ENCODE measurements around the gene CYP2B6. TPM values are rescaled to one million over a fixed set of nuclear protein-coding genes. Genes with fewer than 3 reads are reported as not detected.
"Not testable (repeated sequence)": the region's sequence is repeated elsewhere in the genome, so short reads cannot be mapped to it uniquely, and the experiment has no call there.

Gene CYP2B6
- polyA plus RNA-seq, 3 donors = not detected

GRCh38 chr19:40968065-40968464, 23.0 kb upstream of the CYP2B6 start:
- H4K20me1 ChIP-seq (ENCODE audit: insufficient read depth, low read length); DNase-seq; H3K27me3 ChIP-seq (ENCODE audit: control insufficient read depth in 2 of 2, insufficient read depth in 2 of 2, low read length in 2 of 2); intact Hi-C loops (cut with micrococcal nuclease); H3K4me3 ChIP-seq (replicated peaks in 1 of 3; ENCODE audit: low read depth in 2 of 3, low read length in 3 of 3); H3K4me1 Mint-ChIP-seq; H3K4me1 ChIP-seq (ENCODE audit: control insufficient read depth in 1 of 2, insufficient read depth in 2 of 2, low read length in 2 of 2); H3K79me2 ChIP-seq (ENCODE audit: insufficient read depth, low read length); H3K9ac ChIP-seq (ENCODE audit: insufficient read depth, low read length, poor library complexity, severe bottlenecking); H3K27me3 Mint-ChIP-seq (ENCODE audit: low read depth in 3 of 3); H3K9me3 ChIP-seq (replicated peaks in 1 of 2; ENCODE audit: control insufficient read depth in 1 of 2, insufficient read depth in 1 of 2, low read length in 2 of 2); H2AFZ ChIP-seq (ENCODE audit: insufficient read depth, low read depth, low read length, poor library complexity, severe bottlenecking); H3K4me3 Mint-ChIP-seq; H3K36me3 Mint-ChIP-seq; H3K27ac Mint-ChIP-seq; H3K36me3 ChIP-seq (replicated peaks in 1 of 2; ENCODE audit: control insufficient read depth in 1 of 2, insufficient read depth in 2 of 2, low read length in 2 of 2); H3K4me2 ChIP-seq (replicated peaks; ENCODE audit: extremely low read depth, low read length, poor library complexity, severe bottlenecking); H3K27ac ChIP-seq (ENCODE audit: low read depth in 1 of 2, low read length in 2 of 2): not testable (repeated sequence)
- no CpG with 5 or more reads among the region's 3 CpGs for WGBS (ENCODE audit: insufficient coverage)
- peaks cover 0 to 12% (median 7%) of the 10 kb centered on the region in 7 donors for H3K9me3 Mint-ChIP-seq

GRCh38 chr19:40969721-40970120, 21.4 kb upstream of the CYP2B6 start:
- not testable (repeated sequence) for H3K4me1 ChIP-seq (ENCODE audit: control insufficient read depth in 1 of 2, insufficient read depth in 2 of 2, low read length in 2 of 2); H3K36me3 ChIP-seq (replicated peaks in 1 of 2; ENCODE audit: control insufficient read depth in 1 of 2, insufficient read depth in 2 of 2, low read length in 2 of 2); H3K4me3 ChIP-seq (replicated peaks in 1 of 3; ENCODE audit: low read depth in 2 of 3, low read length in 3 of 3); H3K27ac Mint-ChIP-seq; H3K9me3 Mint-ChIP-seq; H4K20me1 ChIP-seq (ENCODE audit: insufficient read depth, low read length); H2AFZ ChIP-seq (ENCODE audit: insufficient read depth, low read depth, low read length, poor library complexity, severe bottlenecking); H3K4me3 Mint-ChIP-seq; H3K36me3 Mint-ChIP-seq; H3K9me3 ChIP-seq (replicated peaks in 1 of 2; ENCODE audit: control insufficient read depth in 1 of 2, insufficient read depth in 1 of 2, low read length in 2 of 2); DNase-seq; H3K4me1 Mint-ChIP-seq; H3K4me2 ChIP-seq (replicated peaks; ENCODE audit: extremely low read depth, low read length, poor library complexity, severe bottlenecking); H3K9ac ChIP-seq (ENCODE audit: insufficient read depth, low read length, poor library complexity, severe bottlenecking); H3K79me2 ChIP-seq (ENCODE audit: insufficient read depth, low read length); H3K27me3 Mint-ChIP-seq (ENCODE audit: low read depth in 3 of 3); H3K27me3 ChIP-seq (ENCODE audit: control insufficient read depth in 2 of 2, insufficient read depth in 2 of 2, low read length in 2 of 2); H3K27ac ChIP-seq (ENCODE audit: low read depth in 1 of 2, low read length in 2 of 2)
- intact Hi-C loops (cut with micrococcal nuclease) = loop anchor here (5.0 kb wide), 3 partner anchors 173 to 343 kb away; partner anchors contain the start of gene CCDC97 (in 1 of the 2)
- WGBS (ENCODE audit: insufficient coverage) = 83% methylated on average over 1 of the region's 4 CpGs

- H3K4me3 ChIP-seq (replicated peaks in 1 of 3; ENCODE audit: low read depth in 2 of 3, low read length in 3 of 3); H3K27ac ChIP-seq (ENCODE audit: low read depth in 1 of 2, low read length in 2 of 2); DNase-seq; H3K4me1 ChIP-seq (ENCODE audit: control insufficient read depth in 1 of 2, insufficient read depth in 2 of 2, low read length in 2 of 2); H3K36me3 ChIP-seq (replicated peaks in 1 of 2; ENCODE audit: control insufficient read depth in 1 of 2, insufficient read depth in 2 of 2, low read length in 2 of 2); H2AFZ ChIP-seq (ENCODE audit: insufficient read depth, low read depth, low read length, poor library complexity, severe bottlenecking); H3K79me2 ChIP-seq (ENCODE audit: insufficient read depth, low read length); H3K9me3 Mint-ChIP-seq; H3K36me3 Mint-ChIP-seq; H3K4me1 Mint-ChIP-seq; H3K4me2 ChIP-seq (replicated peaks; ENCODE audit: extremely low read depth, low read length, poor library complexity, severe bottlenecking); H3K9me3 ChIP-seq (replicated peaks in 1 of 2; ENCODE audit: control insufficient read depth in 1 of 2, insufficient read depth in 1 of 2, low read length in 2 of 2); H4K20me1 ChIP-seq (ENCODE audit: insufficient read depth, low read length); H3K9ac ChIP-seq (ENCODE audit: insufficient read depth, low read length, poor library complexity, severe bottlenecking); H3K27me3 ChIP-seq (ENCODE audit: control insufficient read depth in 2 of 2, insufficient read depth in 2 of 2, low read length in 2 of 2): not testable (repeated sequence)
- Mint-ChIP-seq H3K27me3 (ENCODE audit: low read depth in 3 of 3) (peaks cover 8 to 10% (median 8%) of the 10 kb centered on the region in 3 donors), H3K27ac (peak overlapping the region in 1 of 7 donors; percentile 23), H3K4me3 (peak overlapping the region in 1 of 2 donors; percentile 9)
- WGBS (ENCODE audit: insufficient coverage) = 90% methylated on average over 2 of the region's 6 CpGs
- intact Hi-C loops (cut with micrococcal nuclease) = loop anchor here (5.0 kb wide), 3 partner anchors 172 to 342 kb away; partner anchors contain the start of gene CCDC97 (in 1 of the 2)
Observed at GRCh38 chr19:40970396-40971345, 20.4 kb upstream of the CYP2B6 start.
